RWPE1 (cell line): ENCODE results near the gene SLC13A3.

Source experiments
- CTCF ChIA-PET: fragments of 350-600 bp; sonication (Branson Sonifier 250); formaldehyde crosslinking; extraction: SDS; loops from one replicate; lab custom pipeline; 2021; lab: Yijun Ruan, JAX
- POLR2A ChIA-PET: fragments of 400-600 bp; formaldehyde crosslinking; extraction: SDS; loops from one replicate; lab custom pipeline; 2020; ENCODE audit warnings: antibody characterized with exemption; ENCODE audit not compliant: low non-redundant PET; lab: Yijun Ruan, JAX
- DNase-seq: peaks from one replicate; pipeline ENCODE4 v3.0.0; 2012; ENCODE audit warnings: low spot score
- H3K27ac ChIP-seq: fragments of 450-650 bp; 2 replicates; pipeline ENCODE4 v1.5.1; 2017
- TF ChIP-seq, protein P1 (sequence below): fragments of 450-650 bp; conservative IDR thresholded peaks from 2 replicates; pipeline ENCODE4 v1.5.1; 2017; ENCODE audit warnings: low read depth, mild to moderate bottlenecking

Gene SLC13A3

DNA sequence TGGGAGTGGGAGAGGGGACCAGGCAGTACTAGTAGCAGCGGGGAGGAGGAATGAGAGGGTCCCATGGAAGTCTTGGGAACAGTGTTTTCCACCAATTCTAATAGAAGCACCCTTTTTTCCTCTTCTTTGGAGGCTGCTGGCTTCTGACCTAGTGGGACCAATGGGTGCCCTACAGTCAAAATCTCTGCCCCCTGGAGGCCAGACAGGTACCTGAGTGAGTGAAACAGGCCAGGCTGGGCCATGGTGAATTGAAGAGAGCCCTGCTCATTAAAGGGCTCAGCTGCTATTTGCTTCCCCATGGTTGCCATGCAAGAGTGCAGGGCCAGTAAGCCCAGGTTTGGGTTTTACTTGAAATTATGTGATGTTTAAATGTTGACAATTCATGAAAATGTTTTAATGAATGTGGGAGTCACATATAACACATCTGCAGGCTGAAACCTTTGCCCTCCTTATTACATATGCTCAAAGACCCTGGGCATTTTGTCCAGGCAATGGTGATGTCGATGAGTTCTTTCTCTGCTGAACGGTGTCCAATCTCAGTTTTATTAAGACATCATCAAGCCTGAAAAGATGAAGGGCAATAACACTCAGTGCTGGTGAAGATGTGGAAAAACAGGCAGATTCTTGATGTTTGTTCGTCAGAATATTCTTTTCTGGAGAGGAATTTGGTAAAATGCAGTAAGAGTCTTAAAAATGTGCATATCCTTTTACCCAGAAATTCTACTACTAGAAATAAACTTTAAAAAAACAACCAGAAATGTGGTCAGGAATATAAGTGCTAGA is 58.5 kb downstream of the SLC13A3 start:
- ChIA-PET POLR2A (no interaction called here), CTCF (interaction anchor here (0.6 to 0.7 kb wide), 2 partner anchors 30 to 41 kb away, joined by 3 to 4 read pairs; no protein-coding TSS in a partner anchor)
- no peak for DNase-seq
- TF ChIP-seq, protein P1, sequence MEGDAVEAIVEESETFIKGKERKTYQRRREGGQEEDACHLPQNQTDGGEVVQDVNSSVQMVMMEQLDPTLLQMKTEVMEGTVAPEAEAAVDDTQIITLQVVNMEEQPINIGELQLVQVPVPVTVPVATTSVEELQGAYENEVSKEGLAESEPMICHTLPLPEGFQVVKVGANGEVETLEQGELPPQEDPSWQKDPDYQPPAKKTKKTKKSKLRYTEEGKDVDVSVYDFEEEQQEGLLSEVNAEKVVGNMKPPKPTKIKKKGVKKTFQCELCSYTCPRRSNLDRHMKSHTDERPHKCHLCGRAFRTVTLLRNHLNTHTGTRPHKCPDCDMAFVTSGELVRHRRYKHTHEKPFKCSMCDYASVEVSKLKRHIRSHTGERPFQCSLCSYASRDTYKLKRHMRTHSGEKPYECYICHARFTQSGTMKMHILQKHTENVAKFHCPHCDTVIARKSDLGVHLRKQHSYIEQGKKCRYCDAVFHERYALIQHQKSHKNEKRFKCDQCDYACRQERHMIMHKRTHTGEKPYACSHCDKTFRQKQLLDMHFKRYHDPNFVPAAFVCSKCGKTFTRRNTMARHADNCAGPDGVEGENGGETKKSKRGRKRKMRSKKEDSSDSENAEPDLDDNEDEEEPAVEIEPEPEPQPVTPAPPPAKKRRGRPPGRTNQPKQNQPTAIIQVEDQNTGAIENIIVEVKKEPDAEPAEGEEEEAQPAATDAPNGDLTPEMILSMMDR, result no peak
- H3K27ac ChIP-seq, result no peak overlapping the region

DNA sequence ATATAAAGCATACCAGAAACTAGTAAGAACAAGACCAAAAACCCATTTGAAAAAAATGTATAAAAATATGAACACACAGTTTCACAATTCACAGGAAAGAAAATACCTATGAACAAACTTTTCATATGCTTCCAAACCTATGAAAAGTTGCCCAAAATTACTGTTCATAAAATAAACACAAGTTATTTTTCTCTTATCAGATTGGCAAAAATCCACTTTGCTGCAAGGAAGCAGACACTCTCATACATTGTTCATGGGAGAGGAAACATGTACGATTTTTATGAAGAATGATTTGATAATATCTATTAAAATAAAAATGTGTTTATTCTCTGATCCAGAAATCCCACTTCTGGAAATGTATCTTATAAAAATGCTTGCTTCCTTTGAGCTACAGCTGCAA is 60.8 kb downstream of the SLC13A3 start:
- TF ChIP-seq, protein P1, result no peak
- ChIA-PET CTCF (interaction anchor here (0.5 kb wide), 1 partner anchor 604 kb away, joined by 3 read pairs; no protein-coding TSS in a partner anchor), POLR2A (no interaction called here)

DNA sequence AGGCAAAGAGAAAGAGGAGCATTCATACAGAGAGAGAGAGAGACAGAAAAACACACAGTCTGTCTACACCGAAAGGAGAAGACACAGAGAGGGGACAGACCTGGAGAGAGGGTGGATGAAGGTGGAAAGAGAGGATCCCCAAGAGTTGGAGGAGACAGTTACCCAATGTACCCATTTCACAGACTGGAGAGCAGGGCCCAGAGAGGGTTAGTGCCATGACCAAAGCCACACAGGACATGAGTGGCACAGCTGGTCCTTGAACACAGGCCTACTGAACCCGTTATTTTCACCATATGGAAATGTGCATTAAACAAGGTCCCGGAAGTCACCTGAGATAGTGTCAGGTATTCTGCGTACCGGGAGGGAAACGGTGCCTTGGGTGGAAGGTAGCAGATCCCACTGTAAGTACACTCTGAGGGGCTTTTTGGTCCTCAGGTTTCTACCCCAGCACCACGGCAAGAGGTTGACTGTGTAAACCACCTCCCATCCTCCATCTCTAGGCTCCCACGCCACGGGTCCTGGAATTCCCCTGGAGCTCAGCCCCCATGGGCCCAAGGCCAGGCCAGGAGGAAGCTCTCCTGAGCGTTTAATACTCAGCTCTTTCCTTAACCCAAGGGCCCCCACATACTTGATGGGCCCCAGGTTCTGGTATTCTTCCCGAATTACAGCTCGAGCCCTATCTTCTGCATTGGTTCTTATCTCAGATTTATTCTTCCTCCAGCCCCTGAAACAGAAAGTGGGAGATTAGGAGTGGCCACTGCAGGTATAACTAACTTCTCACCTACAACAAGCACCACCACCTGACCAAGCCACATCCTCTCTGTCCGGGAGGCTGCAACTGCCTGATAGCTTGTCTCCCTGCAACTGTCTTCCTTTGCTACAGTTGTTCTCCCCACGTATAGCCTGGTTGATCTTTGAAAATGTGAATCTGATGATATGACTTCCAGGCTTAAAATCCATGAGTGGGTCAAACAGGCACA is 62.4 kb downstream of the SLC13A3 start:
- TF ChIP-seq, protein P1, result no peak
- POLR2A ChIA-PET, result no interaction called here
- DNase-seq, result no peak
- CTCF ChIA-PET, result no interaction called here
- H3K27ac ChIP-seq, result no peak overlapping the region

More for the DNA sequence above, 60.8 kb downstream of the SLC13A3 start:
- DNase-seq, result no peak
- no peak overlapping the region for H3K27ac ChIP-seq

DNA sequence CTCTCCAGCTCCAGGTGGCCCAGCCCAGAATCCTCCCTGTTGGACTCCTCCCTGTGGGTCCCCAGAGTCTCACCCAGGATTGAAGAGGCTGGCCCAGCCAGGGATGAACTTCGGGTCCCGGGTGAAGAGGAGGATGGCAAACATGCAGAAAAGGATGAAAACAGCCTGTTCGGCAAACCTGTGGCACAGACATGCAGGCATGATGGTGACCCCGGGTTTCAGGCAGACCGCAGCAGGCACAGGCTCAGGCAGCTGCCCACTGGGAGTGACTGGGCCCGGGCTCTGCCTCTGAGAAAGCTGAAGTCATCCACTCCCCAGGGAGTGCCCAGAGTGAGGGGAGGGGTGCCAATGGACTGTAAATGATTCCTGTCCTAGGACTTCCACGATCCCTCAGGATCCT is 63.3 kb downstream of the SLC13A3 start:
- TF ChIP-seq, protein P1, result no peak
- no peak for DNase-seq
- ChIA-PET CTCF (no interaction called here), POLR2A (no interaction called here)
- no peak overlapping the region for H3K27ac ChIP-seq

DNA sequence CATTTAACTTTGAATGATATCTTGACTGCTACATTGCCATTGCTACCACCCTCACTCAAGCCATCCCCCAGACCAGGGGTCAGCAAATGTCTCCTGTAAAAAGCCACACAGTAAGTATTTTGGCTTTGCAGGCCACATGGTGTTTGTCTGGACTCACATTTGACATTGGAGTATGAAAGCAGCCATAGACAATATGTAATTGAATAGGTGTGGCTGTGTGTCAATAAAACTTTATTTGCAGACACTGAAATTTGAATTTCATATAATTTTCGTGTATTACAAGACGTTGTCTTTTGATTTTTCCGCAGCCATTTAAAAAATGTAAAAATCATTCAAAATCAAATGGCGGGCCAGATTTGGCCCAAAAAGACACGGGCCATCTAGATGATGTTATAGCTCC is 64.5 kb downstream of the SLC13A3 start:
- ChIA-PET POLR2A (no interaction called here), CTCF (interaction anchor here (0.8 to 1.2 kb wide), 2 partner anchors 27 to 73 kb away, joined by 4 to 6 read pairs; no protein-coding TSS in a partner anchor)
- no peak overlapping the region for H3K27ac ChIP-seq
- DNase-seq, result no peak
- TF ChIP-seq, protein P1, result no peak

DNA sequence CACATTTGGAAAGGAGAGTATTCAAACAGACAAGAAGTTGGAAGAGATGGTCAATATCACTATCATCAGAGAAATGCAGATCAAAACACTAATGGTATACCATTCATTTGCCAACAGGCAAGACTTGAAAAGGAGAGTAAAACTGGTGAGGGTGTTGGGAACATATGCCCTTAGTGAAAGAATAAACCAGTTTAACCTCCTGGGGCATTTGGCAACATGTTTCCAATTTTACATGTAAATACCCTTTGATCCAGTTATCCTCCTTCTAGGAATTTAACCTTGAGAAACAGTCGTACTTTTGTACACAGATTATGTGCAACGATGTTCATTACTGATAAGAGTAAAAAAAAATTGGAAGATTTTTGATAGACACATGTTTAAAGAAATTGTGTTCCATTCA is 66.8 kb downstream of the SLC13A3 start:
- TF ChIP-seq, protein P1, result no peak
- ChIA-PET POLR2A (no interaction called here), CTCF (no interaction called here)
- H3K27ac ChIP-seq, result no peak overlapping the region
- DNase-seq, result no peak
